ENCODE results near the gene DGKA. TPM values are rescaled to one million over a fixed set of nuclear protein-coding genes. Genes with fewer than 3 reads are reported as not detected.

The DGKA gene
- total RNA-seq, 4 donors from 2014 or later, result 1.9 to 5.0 (median 2.6) TPM

DNA sequence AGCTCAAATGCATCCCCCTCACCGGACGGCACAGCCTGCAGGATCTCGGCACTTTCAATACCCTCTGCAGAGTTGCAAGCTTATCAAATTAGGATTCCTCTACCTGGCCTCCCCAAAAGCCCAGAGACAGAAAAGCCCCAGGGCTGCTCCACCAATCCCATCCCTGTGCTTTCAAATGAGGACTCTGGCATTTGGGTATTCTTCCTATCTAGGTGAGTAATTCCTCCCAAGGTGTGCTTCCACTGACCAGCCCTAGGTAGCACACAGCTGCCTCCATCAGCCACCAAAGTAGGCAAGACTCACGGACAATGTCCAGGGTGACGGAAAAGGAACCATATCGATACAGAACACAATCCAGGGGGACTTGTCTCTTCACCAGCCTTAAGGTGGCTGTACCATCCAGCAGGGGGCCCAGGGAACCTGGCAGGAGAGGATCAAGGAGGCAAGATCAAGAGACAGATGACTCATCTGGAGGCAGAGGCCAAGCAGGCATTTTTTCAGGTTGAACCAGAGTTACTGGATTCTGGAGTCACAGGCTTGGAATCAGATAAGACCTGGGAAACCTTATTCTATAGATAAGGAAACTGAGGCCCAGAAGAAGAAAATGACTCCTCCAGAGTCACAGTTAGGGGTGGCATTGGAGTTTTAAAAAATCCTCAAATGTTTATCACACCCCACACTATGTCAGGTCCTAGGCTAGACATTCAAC, 25.0 kb downstream of the DGKA start:
- ATAC-seq (no peak), DNase-seq (no peak)
- Histone ChIP-seq H3K4me1 (no peaks in the 10 kb centered on the region), H3K36me3 (no peaks in the 10 kb centered on the region), H3K27me3 (no peaks in the 10 kb centered on the region), H3K9me3 (no peaks in the 10 kb centered on the region), H3K4me3 (no peak overlapping the region), H3K27ac (no peak overlapping the region)
- TF ChIP-seq, protein P1, sequence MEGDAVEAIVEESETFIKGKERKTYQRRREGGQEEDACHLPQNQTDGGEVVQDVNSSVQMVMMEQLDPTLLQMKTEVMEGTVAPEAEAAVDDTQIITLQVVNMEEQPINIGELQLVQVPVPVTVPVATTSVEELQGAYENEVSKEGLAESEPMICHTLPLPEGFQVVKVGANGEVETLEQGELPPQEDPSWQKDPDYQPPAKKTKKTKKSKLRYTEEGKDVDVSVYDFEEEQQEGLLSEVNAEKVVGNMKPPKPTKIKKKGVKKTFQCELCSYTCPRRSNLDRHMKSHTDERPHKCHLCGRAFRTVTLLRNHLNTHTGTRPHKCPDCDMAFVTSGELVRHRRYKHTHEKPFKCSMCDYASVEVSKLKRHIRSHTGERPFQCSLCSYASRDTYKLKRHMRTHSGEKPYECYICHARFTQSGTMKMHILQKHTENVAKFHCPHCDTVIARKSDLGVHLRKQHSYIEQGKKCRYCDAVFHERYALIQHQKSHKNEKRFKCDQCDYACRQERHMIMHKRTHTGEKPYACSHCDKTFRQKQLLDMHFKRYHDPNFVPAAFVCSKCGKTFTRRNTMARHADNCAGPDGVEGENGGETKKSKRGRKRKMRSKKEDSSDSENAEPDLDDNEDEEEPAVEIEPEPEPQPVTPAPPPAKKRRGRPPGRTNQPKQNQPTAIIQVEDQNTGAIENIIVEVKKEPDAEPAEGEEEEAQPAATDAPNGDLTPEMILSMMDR (IDR thresholded peaks at IDR 0.05 in 4 of 5, conservative IDR thresholded peaks at IDR 0.05 in 1 of 5), result no peak
- TF ChIP-seq POLR2A (IDR thresholded peaks at IDR 0.05), result no peak
- intact Hi-C loops (cut with DNase I; ENCODE audit: low total_unique reads), result no loop called here
- in situ Hi-C loops (cut with MboI; ENCODE audit: low sequenced_read_pairs in 4 of 4), result no loop called here

DNA sequence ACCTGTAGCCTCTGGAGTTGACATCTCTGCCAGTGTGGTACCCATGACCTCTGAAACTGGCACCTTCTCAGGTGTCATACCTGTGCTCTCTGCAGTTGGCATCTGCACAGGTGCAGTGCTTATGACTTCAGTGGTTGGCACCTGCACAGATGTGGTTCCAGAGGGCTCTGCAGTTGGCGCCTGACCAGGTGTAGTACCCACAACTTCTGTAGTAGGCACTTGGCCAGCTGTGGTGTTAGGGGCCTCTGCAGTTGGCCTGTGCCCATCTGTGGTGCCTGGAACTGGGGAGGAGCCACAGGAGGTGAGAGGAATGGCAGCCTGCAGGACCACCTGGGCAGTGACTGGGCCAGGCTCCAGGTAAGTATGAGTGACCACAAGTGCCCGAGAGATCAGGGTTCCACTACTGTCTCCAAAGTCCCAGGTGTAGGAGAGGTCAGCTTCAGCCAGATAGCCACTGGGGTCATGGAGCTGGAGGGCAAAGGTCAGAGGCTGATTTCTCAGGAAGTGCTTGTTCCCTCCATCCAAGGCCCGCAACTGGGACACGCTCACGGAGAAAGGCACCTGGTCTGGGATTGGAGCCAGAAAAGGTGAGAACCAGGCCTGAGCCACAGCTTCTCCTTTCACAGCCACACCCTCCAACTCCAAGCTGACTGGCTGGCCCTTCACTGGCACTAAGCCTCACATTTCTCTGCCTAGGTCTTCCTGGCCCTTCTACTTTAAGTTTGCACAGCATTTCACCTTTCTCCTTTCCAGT, 26.3 kb downstream of the DGKA start:
- no peak overlapping the region for H3K4me3 ChIP-seq
- H3K27me3 ChIP-seq, result no peaks in the 10 kb centered on the region
- no peaks in the 10 kb centered on the region for H3K36me3 ChIP-seq
- in situ Hi-C loops (cut with MboI; ENCODE audit: low sequenced_read_pairs in 4 of 4), result no loop called here
- no peak overlapping the region for H3K27ac ChIP-seq
- DNase-seq (no peak), ATAC-seq (no peak)
- TF ChIP-seq, protein P1 (IDR thresholded peaks at IDR 0.05 in 4 of 5, conservative IDR thresholded peaks at IDR 0.05 in 1 of 5), result no peak
- TF ChIP-seq POLR2A (IDR thresholded peaks at IDR 0.05), result no peak
- intact Hi-C loops (cut with DNase I; ENCODE audit: low total_unique reads), result no loop called here
- no peaks in the 10 kb centered on the region for H3K9me3 ChIP-seq
- no peaks in the 10 kb centered on the region for H3K4me1 ChIP-seq

DNA sequence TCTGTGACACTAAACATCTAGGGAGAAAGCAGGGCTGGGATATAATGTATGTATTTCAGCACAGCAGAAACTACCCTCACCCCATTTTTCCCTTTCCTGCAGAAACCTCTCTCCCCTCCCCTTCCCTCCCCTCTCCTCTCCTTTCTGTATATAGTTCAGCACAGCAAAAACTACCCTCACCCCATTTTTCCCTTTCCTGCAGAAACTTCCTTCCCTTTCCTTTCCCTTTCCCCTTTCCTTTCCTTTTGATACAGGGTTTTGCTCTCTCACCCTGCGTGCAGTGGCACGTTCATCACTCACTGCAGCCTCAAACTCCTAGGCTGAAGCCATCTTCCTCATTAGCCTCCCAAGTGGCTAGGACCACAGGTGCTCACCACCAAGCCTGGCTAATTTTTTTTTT, 32.8 kb downstream of the DGKA start:
- DNase-seq (no peak), ATAC-seq (no peak)
- in situ Hi-C loops (cut with MboI; ENCODE audit: low sequenced_read_pairs in 4 of 4), result no loop called here
- TF ChIP-seq, protein P1 (IDR thresholded peaks at IDR 0.05 in 4 of 5, conservative IDR thresholded peaks at IDR 0.05 in 1 of 5), result no peak
- TF ChIP-seq POLR2A (IDR thresholded peaks at IDR 0.05), result no peak
- H3K4me1 ChIP-seq, result peaks cover 14 to 15% of the 10 kb centered on the region in 2 donors
- H3K27me3 ChIP-seq, result peaks cover 0 to 3% (median 0%) of the 10 kb centered on the region in 3 donors
- no peaks in the 10 kb centered on the region for H3K9me3 ChIP-seq
- H3K36me3 ChIP-seq, result no peaks in the 10 kb centered on the region
- intact Hi-C loops (cut with DNase I; ENCODE audit: low total_unique reads), result no loop called here
- H3K4me3 ChIP-seq, result no peak overlapping the region
- H3K27ac ChIP-seq, result no peak overlapping the region

DNA sequence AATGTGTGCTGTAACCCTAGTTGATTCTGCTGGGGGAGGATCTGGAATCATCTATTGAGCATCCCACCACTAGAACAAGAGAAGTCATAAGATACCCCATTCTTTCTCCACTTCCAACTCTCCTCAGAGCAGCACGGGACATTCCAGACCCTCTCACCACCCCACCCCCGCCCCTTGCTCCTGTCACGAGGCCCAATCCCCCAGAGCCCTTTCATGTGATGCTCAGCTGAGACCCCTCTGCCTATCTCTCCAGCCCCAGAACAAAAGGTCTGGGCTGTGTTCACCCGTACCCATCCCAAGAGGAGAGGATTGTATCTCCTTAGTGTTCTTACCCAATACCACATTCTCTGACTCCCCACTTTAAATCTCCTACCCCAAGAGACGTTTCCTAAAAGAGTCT, 34.3 kb downstream of the DGKA start:
- no peak for DNase-seq
- TF ChIP-seq POLR2A (IDR thresholded peaks at IDR 0.05), result no peak
- TF ChIP-seq, protein P1 (IDR thresholded peaks at IDR 0.05 in 4 of 5, conservative IDR thresholded peaks at IDR 0.05 in 1 of 5), result no peak
- H3K9me3 ChIP-seq, result no peaks in the 10 kb centered on the region
- no peak overlapping the region for H3K27ac ChIP-seq
- peaks cover 0 to 3% (median 0%) of the 10 kb centered on the region in 3 donors for H3K27me3 ChIP-seq
- intact Hi-C loops (cut with DNase I; ENCODE audit: low total_unique reads), result no loop called here
- in situ Hi-C loops (cut with MboI; ENCODE audit: low sequenced_read_pairs in 4 of 4), result no loop called here
- H3K4me3 ChIP-seq, result no peak overlapping the region
- no peaks in the 10 kb centered on the region for H3K36me3 ChIP-seq
- H3K4me1 ChIP-seq, result peaks cover 14 to 15% of the 10 kb centered on the region in 2 donors
- no peak for ATAC-seq
